ENCODE measurements around the gene MTHFD1L. TPM values are rescaled to one million over a fixed set of nuclear protein-coding genes. Genes with fewer than 3 reads are reported as not detected.

Gene MTHFD1L
- total and polyA plus RNA-seq, 2 of the 8 experiments (the other 6 are each of a cell fraction or from before 2014, with no cell fraction given): 29.2 to 105 TPM

GRCh38 chr6:151007922-151008321, 142.4 kb downstream of the MTHFD1L start (continued):
- no peak for TF ChIP-seq CHD7 (IDR thresholded peaks at IDR 0.05; ENCODE audit: insufficient replicate concordance, low read length)
- TF ChIP-seq RBBP5 (IDR thresholded peaks at IDR 0.05; ENCODE audit: borderline replicate concordance, low read depth, low read length): no peak
- no peak for TF ChIP-seq CHD1 (IDR thresholded peaks at IDR 0.05; ENCODE audit: low read depth, low read length)
- no peak for TF ChIP-seq EZH2 (IDR thresholded peaks at IDR 0.05; ENCODE audit: low read depth, low read length, severe bottlenecking)
- TF ChIP-seq HDAC2 (IDR thresholded peaks at IDR 0.05; ENCODE audit: borderline replicate concordance in 1 of 2, low read depth in 2 of 2, low read length in 2 of 2): no peak
- no peak for TF ChIP-seq CTCF (IDR thresholded peaks at IDR 0.05; ENCODE audit: control extremely low read depth in 1 of 3, insufficient read depth in 1 of 3, low read depth in 1 of 3, low read length in 3 of 3)
- TF ChIP-seq EP300 (IDR thresholded peaks at IDR 0.05; ENCODE audit: borderline replicate concordance in 1 of 2, low read depth in 2 of 2, low read length in 2 of 2): no peak
- TF ChIP-seq KDM5A (IDR thresholded peaks at IDR 0.05; ENCODE audit: low read length): no peak

Measured in H1 (cell line).